Stimulated activated CD8-positive, alpha-beta memory T cell treated with anti-CD3 and anti-CD28 coated beads, Interleukin-2, amount 100 ng/mL, for 1 hour (primary cell): ENCODE data around the gene EMID1.
"Not testable (repeated sequence)": the region's sequence is repeated elsewhere in the genome, so short reads cannot be mapped to it uniquely, and the experiment has no call there.

Source experiments
- DNase-seq, 2 donors: peaks; one replicate each; pipeline ENCODE4 v3.0.0-alpha.2; 2020; ENCODE audit warnings: low read depth in 2 of 2

The EMID1 gene

DNA sequence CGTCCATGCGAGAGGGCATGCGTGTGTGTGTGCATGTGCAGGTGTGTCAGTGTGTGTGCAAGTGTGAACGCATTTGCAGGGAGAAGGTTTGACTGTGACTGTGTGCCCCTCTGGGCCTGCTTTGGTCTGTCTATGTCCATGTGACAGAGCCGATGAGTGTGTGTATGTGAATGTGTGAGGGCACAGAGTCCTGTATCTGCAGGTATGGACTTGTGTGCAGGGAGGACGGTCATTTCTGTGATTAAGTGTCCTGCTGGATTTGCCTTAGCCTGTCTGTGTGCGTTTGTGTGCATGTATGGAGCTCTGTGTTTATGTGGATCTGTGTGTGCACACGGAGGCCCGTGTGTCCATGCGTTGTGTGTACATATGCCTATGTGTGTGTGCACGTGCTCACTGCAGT is 5.4 kb downstream of the EMID1 start:
- no peak for DNase-seq

DNA sequence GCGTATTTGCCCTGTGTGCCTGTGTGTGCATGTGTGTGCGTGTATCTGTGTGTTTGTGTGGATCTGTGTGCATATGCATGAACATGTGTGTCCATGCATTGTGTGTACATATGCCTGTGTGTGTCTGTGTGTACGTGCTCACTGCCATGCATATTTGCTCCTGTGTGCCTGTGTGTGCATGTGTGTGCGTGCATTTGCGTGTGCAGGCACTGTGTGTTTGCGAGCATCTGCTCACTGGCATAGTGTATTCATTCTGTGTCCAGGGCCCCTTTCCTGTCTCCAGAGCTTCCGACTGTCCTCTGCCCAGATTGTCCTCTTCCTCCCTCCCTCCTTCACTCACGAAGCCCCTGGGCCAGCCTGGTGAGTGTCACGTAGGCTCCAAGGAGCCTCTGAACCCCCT is 5.8 kb downstream of the EMID1 start:
- no peak for DNase-seq

DNA sequence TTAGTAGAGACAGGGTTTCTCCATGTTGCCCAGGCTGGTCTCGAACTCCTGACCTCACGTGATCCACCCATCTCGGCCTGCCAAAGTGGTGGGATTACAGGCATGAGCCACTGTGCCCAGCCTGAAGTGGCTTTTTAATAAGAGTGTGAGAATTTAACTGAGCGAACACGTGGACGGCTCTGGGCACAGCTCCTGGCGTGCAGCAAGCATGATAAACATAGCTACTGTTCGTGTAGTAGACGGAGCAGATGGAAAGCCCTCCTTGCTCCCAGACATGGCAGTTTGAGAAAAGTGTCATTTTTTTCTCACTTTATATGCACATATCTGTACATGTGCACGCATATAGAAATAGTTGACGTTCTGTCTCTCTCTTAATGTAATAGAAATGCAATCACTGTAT is 7.0 kb downstream of the EMID1 start:
- no peak for DNase-seq

DNA sequence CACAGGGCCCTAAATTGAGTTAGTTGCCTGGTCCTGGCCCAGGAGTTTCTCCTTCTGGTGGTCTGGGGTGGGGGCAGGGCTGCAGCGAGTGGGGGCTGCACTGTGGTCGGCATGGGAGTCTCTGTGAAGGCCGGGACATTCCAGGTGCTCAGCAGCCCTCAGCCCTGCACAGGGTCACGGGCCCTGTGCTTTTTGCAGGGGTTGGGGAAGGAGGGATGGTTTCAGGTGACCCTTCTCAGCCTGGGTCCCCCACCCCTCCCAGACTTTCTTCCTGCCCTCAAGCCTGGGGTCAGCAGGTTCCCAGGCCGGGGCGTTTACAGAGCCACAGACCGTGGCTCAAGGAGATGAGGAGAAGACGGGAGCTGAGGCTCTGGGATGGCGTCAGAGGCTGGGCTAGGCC is 7.8 kb downstream of the EMID1 start:
- no peak for DNase-seq

DNA sequence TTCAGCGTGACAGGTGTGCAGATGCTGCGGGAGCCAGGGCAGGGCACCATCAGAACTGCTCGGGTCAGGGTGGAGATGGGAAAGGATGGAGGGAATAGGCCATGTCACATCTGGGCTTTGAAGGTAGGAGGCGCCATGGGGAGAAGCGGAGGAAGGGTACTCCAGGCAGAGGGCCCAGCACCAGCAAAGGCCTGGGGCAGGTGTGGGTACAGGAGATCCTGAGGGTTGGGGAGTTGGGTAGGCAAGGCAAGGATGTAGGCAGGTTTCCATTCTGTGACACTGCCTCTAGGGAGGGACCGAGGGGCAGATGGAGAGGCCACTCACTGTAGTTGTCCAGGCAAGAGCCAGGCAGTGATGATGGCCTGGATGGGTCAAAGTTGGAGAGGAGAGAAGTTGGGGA is 8.5 kb downstream of the EMID1 start:
- DNase-seq = no peak

DNA sequence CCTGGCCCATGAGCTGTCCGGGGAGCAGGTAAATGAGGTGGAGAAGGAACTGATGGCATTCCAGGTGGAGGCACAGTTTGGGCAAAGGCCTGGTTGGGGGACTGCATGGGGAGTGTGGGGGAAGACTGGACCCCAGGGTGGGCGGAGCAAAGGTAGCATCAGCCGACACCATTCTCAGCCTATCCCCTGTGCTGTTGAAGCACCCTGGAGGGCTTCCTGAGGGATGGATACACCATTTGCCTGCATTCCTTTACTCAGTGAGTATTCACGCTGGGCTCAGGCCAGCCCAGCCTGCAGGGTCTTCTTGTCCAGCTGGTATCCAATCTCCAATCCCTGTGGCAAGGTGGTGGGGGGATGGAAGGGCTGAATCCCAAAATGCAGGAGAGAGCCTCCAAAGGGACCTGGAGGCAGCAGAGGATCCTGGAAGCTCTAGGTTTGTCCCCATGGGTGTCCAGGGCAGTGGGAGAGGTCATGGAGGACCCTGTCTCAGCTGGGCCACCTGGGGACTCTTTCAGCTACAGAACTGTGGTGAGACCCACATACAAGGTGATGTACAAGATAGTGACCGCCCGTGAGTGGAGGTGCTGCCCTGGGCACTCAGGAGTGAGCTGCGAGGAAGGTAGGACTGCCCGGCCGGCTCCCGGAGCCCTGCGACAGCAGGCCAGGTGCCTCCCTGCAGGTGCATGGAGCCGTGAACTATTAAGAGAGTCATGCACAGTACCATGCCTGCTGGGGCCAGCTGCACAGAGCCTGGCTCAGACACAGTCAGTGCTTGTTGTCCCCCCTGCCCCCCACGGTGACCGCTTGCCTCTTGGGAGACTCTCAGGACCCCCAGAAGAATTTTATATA is 9.5 kb downstream of the EMID1 start:
- no peak for DNase-seq

DNA sequence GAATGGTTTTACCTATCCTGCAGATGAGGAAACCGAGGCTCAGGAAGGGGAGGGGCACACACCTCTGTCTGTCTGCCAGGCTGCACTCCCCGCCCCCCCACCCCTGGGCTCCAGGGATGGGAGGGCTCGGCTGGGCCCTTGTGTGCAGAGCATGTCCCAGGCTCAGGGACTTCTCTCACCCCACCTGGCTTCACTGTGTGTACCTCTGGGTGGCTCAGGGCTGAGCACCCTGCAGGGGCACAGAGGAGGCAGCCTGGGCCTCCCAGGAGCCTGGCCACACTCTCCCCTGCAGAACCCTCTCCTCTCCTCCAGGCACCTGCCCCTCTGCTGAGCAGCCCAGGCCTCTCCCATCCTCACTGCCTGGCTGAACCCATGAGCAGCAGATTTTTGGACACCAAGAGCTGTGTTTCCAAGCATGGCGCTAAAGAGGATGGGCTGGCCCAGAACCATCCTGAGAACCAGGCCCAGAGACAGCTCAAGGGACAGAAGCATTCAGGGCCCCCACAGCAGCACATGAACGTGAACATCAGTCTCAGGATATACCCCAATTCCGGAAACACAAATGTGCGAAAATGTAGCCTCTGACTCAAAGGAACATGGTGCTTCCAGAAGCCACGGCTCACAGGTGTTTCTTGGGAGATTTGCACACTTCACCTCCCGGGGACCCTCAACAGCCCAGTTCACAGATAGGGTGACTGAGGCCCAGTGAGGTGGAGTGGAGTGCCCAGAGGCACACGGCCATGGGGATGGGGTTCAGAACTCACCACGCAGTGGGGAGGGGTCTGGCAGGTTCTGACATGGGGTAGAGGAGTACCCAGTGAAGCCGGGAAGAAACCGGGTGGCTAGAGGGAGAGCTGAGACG is 10.5 kb downstream of the EMID1 start:
- no peak for DNase-seq

DNA sequence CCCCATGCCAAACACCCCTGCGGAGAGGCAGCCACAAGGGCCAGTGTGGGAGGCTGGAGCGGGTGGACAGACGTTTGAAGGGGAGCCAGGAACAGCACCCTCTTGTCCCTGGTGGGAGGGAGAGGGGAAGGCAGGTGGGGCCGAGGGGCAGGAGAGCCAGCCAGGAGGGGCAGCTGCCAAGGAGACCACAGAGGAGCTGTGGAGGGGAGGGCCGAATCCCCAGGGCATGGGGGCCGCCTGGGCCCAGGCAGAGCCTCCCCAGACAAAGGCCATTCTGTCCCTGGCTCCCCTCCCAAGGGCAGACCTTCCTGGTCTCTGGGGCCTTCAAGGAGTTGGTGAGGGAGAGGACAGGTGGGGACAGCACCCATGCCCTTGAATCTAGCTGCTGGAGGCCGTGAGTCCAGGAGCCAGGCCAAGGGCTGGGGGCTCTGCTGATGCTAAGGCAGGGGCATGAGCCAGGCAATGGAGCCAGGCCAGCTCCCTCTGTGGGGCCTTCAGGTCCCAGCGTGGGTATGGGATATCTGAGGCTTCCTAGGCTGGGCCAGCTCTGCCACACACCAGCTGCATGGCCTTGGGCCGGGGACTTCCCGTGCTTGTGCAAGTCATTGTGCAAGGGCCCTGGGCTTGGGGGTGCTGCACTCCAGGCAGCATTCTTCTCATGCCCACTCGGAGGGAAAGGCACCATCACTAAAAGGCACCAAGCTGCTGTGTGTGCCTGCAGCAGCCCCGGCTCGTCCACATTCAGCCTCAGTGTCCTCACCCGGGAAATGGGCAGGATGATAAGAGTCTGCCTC is 11.4 kb downstream of the EMID1 start:
- DNase-seq = no peak

DNA sequence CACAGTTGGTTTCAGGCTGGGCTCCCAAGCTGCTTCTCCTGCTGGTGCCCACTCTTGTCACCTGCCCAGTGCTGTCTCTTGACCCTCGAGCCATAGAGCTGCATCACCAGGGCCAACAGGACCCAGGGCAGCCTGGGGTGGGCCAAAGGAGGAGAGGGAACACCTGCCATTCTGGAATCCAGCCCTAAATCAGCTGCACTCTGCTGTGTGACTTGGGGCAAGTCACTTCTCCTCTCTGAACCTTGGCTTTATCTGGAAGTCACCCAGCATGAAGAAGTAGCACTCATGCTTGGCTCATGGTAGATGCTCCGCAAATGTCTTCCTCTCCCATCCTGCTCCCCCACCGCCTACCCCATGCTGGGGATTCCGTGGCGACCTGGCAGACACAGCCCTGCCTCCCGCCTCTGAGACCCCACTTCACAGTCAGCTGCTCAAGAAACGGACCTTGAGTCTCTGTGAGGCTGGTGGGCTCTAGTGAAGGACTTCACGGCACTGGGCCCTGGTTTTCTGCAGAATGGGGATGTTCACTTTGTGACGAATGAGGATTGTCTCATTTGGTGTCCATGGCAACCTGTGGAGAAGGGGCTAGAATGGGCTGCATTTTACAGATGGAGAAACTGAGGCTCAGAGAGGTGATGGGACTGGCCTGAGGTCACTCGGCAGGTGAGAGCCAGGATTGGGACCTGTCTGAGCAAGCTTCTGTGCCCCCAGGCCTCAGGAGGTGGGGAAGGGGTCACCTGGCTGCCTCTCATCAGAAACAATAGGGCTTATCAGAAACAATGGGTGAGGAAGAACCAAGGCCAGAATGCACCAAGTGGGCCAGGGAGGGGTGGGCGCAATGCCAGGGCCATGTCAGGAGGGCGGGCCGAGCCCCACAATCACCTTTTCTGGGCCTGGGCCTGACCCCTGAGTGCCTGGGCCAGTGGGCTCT is 12.4 kb downstream of the EMID1 start:
- DNase-seq = no peak

DNA sequence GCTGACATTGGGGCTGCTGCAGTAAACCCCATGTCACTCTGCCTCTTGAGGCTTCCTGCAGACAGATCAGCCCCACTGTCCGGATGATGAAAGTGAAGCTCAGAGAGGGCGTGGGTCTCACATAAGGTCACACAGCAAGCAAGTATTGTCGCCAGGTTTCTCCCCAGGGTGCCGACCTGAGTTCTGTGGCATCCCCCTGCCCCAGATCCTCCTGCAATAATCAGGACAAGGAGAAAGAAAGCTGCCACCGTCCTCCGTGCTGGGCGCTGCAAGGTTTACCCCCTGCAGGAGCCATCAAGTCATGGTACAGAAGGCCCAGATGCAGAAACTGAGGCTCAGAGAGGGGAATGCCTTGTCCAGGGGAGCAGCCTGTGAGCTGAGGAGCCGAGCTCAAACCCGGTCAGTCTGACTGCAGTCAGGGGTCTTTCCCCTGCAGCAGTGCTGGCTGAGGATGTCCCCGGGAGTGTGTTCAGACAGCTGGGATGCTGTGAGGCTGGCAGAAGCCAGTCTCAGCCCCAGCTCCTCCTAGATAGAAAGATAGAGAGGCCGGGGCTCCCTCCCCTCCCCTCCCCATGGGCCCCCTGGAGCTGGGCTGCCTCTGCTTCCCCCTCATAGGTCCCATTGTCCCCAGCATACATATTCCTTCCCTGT is 13.2 kb downstream of the EMID1 start:
- no peak for DNase-seq

DNA sequence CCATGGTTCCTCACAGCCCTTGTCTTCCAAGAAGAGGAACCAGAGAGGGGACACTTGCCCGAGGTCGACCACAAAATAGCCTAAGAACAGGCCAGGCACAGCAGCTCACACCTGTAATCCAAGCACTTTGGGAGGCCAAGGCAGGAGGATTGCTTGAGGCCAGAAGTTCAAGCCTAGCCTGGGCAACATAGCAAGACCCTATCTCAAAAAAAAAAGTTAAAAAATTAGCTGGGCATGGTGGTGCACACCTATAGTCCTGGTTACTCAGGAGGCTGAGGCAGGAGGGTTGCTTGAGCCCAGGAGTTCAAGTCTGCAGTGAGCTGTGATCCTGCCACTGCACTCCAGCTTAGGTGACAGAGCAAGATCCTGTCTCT is 13.7 kb downstream of the EMID1 start:
- not testable (repeated sequence) for DNase-seq

DNA sequence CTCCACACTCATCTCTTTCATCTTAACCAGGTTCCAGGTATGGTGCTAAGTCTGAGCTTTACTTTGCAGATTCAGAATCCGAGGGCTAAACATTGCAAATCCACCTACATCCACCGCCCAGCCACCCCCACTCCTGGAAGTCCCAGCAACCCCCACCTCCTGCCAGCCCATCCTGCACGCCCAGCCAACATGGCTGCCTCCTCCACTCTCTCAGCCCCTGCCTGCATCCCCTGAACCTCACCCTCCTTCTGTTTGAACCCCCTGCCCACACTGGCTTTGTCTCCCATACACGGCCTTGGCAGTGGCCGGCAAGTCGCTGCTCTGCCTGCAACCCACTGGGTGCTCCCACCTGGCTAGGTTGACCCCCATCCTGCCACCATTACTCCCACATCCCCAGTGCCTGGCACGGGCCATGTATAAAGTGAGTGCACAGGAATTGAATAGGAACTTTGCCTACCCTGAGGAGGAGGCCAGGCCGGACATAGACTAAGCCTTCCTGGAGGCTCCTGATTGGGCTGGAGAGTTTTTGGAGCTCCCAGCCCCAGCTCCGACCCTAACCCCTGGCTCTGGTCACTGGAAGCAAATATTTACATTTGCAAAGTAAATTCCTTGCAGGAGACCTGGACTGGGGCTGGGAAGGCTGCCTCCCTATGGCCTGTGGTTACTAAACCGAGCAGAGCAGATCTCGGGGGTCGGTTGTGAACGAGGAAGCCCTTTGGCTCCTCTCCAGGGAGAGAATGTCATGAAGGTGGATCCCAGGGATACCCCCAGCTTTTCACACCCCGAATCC is 14.4 kb downstream of the EMID1 start:
- no peak for DNase-seq

DNA sequence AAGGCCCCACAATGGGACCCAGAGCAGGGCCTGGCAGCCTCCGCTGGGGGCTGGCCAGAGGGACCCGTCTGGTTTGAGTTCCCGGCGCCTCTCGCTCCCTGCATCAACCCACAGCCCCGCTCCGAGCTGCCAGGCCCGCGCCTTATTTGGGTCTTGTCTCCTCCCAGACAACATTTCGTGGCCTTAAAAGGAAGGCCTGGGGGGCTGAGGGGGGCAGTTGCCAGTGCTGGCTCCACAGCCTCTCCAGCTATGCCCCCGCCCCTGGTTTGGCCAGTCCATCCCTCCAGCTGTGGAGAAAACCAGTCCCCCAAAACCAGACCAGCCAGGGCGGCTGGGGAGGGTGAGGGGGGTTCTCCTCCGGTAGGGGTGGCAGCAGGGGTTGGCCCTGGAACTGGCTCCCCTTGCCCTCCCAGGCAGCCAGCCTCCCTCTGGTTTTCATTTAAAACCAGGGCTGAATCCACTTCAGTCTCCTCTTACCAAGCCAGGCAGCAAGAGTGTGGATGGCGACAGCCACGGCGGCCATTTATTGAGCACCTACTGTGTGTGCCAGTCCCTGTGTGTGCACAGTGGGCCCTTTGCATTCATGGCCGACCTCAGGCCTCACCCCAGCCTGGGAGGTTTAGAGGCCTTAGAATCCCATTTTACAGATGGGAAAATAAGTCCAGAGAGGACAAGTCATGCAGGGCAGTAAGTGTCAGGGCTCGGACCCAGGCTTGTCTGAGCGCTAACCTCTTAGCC is 18.6 kb downstream of the EMID1 start:
- DNase-seq = no peak

DNA sequence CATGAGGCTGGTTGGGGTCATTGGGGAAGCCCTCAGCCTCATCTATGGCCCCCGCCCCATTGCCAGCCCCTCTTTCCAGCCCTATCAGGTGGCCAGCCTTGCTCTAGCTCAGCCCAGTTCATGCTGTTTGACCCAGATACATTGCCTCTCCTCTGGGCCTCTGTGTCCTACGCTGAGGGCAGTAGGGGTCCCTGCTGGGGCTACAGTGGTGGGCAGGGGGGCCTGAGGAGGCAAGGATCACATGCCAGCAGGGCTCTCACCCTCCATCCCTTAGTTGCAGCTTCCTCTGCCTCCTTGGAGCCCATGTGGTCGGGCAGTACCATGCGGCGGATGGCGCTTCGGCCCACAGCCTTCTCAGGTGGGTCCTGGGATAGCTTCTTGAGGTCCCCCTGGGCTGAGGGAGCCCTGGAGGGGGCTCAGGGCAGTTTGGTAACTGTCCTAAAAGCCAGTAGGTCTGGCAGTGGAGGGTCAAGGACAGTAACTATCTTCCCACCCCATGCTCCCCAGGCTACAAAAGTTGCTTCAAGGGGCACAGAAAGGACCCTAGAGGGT is 19.2 kb downstream of the EMID1 start:
- DNase-seq = no peak

DNA sequence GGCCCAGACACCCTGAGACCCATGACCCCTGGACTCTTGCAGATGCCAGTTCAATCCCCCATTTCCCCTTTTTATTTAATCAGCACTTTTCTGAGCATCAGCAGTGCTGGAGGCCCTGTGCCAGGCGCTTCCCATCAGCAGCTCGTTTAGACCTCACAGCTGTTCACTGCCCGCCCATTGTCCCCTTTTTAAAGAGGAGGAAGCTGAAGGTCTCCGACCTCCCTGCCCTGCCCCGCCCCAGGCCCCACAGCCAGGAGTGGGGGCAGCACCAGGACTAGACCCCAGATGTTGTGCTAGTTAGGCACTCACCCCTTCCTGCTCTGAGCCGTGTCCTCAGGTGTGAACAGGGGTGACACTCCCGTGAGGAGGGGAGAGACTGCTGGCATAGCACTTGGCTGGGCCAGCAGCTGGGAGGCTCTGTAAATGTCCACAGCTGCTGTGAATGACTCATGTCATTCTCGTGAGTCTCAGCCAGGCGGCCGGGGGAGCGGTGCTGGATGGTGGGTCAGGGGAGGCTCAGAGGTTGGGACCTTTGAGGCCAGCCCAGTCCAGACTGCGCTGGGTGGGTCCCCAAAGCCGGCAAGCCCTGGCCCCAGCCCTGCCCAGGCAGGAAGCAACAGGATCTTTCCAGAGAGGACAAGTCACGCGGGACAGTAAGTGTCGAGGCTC is 19.9 kb downstream of the EMID1 start:
- DNase-seq = no peak

DNA sequence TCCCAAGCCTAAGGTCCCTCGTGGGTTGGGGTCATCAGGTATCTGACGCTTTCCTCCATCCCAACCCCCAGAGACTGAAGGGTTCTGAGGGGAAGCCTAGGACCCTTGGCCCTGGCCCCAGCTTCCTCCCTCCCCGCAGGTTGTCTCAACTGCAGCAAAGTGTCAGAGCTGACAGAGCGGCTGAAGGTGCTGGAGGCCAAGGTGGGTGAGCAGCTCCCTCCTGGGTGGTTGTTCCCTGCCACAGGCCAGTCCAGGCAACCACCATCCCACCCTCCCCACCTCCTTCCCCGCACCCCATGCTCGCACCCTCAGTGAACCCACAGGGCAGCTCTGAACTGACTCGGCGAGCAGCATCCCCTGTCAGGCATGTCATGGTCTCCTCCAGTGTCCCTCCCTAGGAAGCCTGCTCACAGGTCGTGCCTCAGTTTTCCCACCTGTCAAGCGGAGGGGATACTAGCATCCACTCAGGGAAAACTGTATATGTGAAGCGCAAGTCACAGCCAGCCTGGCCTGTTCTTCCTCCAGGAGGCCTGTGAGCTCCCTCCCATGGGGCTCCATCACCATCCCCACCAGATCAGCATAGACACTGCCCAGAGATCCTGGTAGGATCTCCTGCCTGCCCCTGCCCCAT is 20.8 kb downstream of the EMID1 start:
- no peak for DNase-seq

DNA sequence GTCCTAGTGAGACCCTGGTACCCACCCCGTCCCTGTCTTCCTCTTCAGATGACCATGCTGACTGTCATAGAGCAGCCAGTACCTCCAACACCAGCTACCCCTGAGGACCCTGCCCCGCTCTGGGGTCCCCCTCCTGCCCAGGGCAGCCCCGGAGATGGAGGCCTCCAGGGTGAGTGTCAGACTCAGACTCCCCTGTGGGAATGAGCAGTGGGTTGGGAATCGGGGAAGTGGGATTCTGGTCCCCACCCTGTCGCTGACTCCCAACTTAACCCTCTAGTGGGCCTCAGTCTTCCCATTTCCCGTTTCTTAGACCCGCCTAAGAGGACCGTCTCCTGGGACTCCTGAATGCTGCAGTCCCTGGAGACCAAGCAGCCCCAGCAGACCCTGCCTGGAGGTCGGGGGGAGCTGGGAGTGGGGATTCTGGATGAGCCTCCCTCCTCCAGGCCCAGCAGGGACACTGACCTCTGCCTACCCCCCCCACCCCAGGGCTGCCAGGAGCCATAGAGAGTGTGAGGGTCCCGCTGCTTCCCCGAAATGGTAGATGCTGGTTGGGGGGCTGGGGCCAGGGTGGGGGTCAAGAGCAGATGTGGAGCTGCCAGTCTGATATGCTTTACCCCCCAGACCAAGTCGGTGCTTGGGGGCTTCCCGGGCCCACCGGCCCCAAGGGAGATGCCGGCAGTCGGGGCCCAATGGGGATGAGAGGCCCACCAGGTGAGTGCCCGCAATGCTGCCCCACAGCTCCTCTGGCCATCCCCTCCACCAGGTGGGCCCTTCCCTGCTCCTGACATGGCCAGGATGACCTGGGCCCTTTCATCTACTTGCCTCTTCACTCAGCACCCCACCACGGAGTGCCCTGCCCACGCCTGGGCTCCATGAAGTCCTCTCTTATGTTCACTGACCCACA is 25.5 kb downstream of the EMID1 start:
- no peak for DNase-seq
